DND-41 (cell line): ENCODE results near the gene CDK13.

ENCODE experiments used
- ATAC-seq: fragments of 200-7000 bp; cut with Tn5 transposase; 3 replicates; pipeline ENCODE4 v1.9.1; 2021; ENCODE audit warnings: low read depth; ENCODE audit not compliant: insufficient read depth
- DNase-seq: peaks from one replicate; pipeline ENCODE4 v3.0.0-alpha.2; 2020
- H2AFZ ChIP-seq: 2 replicates; pipeline ENCODE4 v1.6.0; 2012; ENCODE audit warnings: low read depth, low read length
- H3K27ac ChIP-seq: 2 replicates; pipeline ENCODE4 v1.5.1; 2012; ENCODE audit warnings: low read length, inconsistent platforms
- H3K27me3 ChIP-seq: fragments of 200-600 bp; sonication (generic); 2 replicates; pipeline ENCODE4 v1.6.0; 2012; ENCODE audit warnings: low read length, mild to moderate bottlenecking, inconsistent platforms; ENCODE audit not compliant: insufficient read depth, poor library complexity
- H3K36me3 ChIP-seq: 2 replicates; pipeline ENCODE4 v1.5.1; 2012; ENCODE audit warnings: low read length, inconsistent platforms; ENCODE audit not compliant: insufficient read depth
- H3K4me1 ChIP-seq: 2 replicates; pipeline ENCODE4 v1.5.1; 2012; ENCODE audit warnings: mild to moderate bottlenecking, low read length; ENCODE audit not compliant: insufficient read depth
- H3K4me2 ChIP-seq: 2 replicates; pipeline ENCODE4 v1.6.0; 2012; ENCODE audit warnings: mild to moderate bottlenecking, moderate library complexity, low read length, inconsistent platforms; ENCODE audit not compliant: insufficient read depth
- H3K4me3 ChIP-seq, 2 experiments: fragments of 200-600 bp in 1 of 2; shearing (Covaris generic) in 1 of 2; 2 replicates each; pipeline ENCODE4 v1.5.1; 2012 to 2016; ENCODE audit warnings: inconsistent platforms in 2 of 2, low read length in 2 of 2, mild to moderate bottlenecking in 2 of 2, low read depth in 1 of 2, moderate library complexity in 1 of 2
- H3K79me2 ChIP-seq: 2 replicates; pipeline ENCODE4 v1.6.0; 2012; ENCODE audit warnings: low read length, inconsistent platforms; ENCODE audit not compliant: insufficient read depth
- H3K9ac ChIP-seq: 2 replicates; pipeline ENCODE4 v1.6.0; 2012; ENCODE audit warnings: low read depth, mild to moderate bottlenecking, inconsistent platforms, low read length, moderate library complexity
- H3K9me3 ChIP-seq: 2 replicates; pipeline ENCODE4 v1.5.1; 2012; ENCODE audit warnings: low read length, moderate library complexity, mild to moderate bottlenecking, inconsistent platforms; ENCODE audit not compliant: insufficient read depth, severe bottlenecking
- H4K20me1 ChIP-seq: 2 replicates; pipeline ENCODE4 v1.6.0; 2012; ENCODE audit warnings: low read length; ENCODE audit not compliant: insufficient read depth
- CTCF ChIP-seq: IDR thresholded peaks from 2 replicates; pipeline ENCODE4 v1.5.1; 2012; ENCODE audit warnings: borderline replicate concordance, low read length, moderate library complexity, mild to moderate bottlenecking; ENCODE audit not compliant: poor library complexity, severe bottlenecking; ENCODE audit errors: extremely low read depth
- EZH2 ChIP-seq: IDR thresholded peaks from 3 replicates; pipeline ENCODE4 v1.6.1; 2012; ENCODE audit warnings: borderline replicate concordance, low read depth, mild to moderate bottlenecking, moderate library complexity, low read length, inconsistent platforms; ENCODE audit not compliant: severe bottlenecking

CDK13 gene

GRCh38 chr7:39908973-39909372 is 41.1 kb upstream of the CDK13 start:
- ATAC-seq = no peak
- TF ChIP-seq EZH2 (no peak), CTCF (no peak)
- Histone ChIP-seq H4K20me1 (no peaks in the 10 kb centered on the region), H2AFZ (no peak overlapping the region), H3K4me1 (no peaks in the 10 kb centered on the region), H3K9ac (no peak overlapping the region), H3K27me3 (no peaks in the 10 kb centered on the region), H3K27ac (no peak overlapping the region), H3K4me2 (no peak overlapping the region), H3K79me2 (no peaks in the 10 kb centered on the region), H3K9me3 (no peaks in the 10 kb centered on the region), H3K36me3 (no peaks in the 10 kb centered on the region), H3K4me3 (no peak overlapping the region)
- DNase-seq = no peak

GRCh38 chr7:39909526-39909925 is 40.5 kb upstream of the CDK13 start:
- ATAC-seq (no peak), DNase-seq (no peak)
- H3K36me3 ChIP-seq = no peaks in the 10 kb centered on the region
- H2AFZ ChIP-seq = no peak overlapping the region
- H3K4me1 ChIP-seq = no peaks in the 10 kb centered on the region
- H3K4me2 ChIP-seq = no peak overlapping the region
- no peaks in the 10 kb centered on the region for H3K79me2 ChIP-seq
- no peaks in the 10 kb centered on the region for H4K20me1 ChIP-seq
- H3K9me3 ChIP-seq = no peaks in the 10 kb centered on the region
- TF ChIP-seq CTCF = no peak
- TF ChIP-seq EZH2 = no peak
- H3K9ac ChIP-seq = no peak overlapping the region
- H3K27ac ChIP-seq = no peak overlapping the region
- H3K4me3 ChIP-seq = no peak overlapping the region
- no peaks in the 10 kb centered on the region for H3K27me3 ChIP-seq

- Histone ChIP-seq H3K4me1 (0 out of 2 replicates have a peak, but pooled peaks cover 3% of the 10 kb centered on the region), H3K9ac (no peak overlapping the region), H4K20me1 (no peaks in the 10 kb centered on the region), H3K4me3 (no peak overlapping the region), H2AFZ (no peak overlapping the region), H3K79me2 (no peaks in the 10 kb centered on the region), H3K4me2 (no peak overlapping the region), H3K36me3 (no peaks in the 10 kb centered on the region), H3K27ac (no peak overlapping the region), H3K9me3 (no peaks in the 10 kb centered on the region), H3K27me3 (no peaks in the 10 kb centered on the region)
- TF ChIP-seq CTCF (no peak), EZH2 (no peak)
- DNase-seq (no peak), ATAC-seq (no peak)
Measured at GRCh38 chr7:39910108-39910869, 39.8 kb upstream of the CDK13 start.
